ENCODE measurements around the gene PSMD11. TPM values are rescaled to one million over a fixed set of nuclear protein-coding genes. Genes with fewer than 3 reads are reported as not detected.

The PSMD11 gene
- total and polyA plus RNA-seq, 3 donors from 2014 or later: 53.2 to 99.0 (median 59.3) TPM

- Histone ChIP-seq H3K4me1 (peaks cover 30% of the 10 kb centered on the region), H3K9me3 (no peaks in the 10 kb centered on the region), H3K27me3 (no peaks in the 10 kb centered on the region), H3K36me3 (ENCODE audit: low read depth, missing control alignments) (no peaks in the 10 kb centered on the region), H3K27ac (peak overlapping the region in 1 of 2 donors; percentile 56), H3K4me3 (peak overlapping the region; percentile 59 to 61)
- WGBS, 2 donors: 37 to 49% methylated on average over 23 to 56 of the region's 59 CpGs
- TF ChIP-seq CTCF (IDR thresholded peaks at IDR 0.05) (no peak), POLR2A (IDR thresholded peaks at IDR 0.05) (no peak)
- DNase-seq: no peak
- intact Hi-C loops (cut with DNase I; ENCODE audit: low total_unique reads): no loop called here
Measured at GRCh38 chr17:32487473-32488176, 43.3 kb downstream of the PSMD11 start.

GRCh38 chr17:32488177-32488542 is 43.9 kb downstream of the PSMD11 start:
- H3K4me1 ChIP-seq: peaks cover 30% of the 10 kb centered on the region
- no peaks in the 10 kb centered on the region for H3K36me3 ChIP-seq (ENCODE audit: low read depth, missing control alignments)
- DNase-seq: no peak
- peak overlapping the region in 1 of 2 donors; percentile 61 for H3K4me3 ChIP-seq
- H3K9me3 ChIP-seq: no peaks in the 10 kb centered on the region
- WGBS, 2 donors: 61 to 85% methylated on average over 16 of the region's 16 CpGs
- no peak for TF ChIP-seq POLR2A (IDR thresholded peaks at IDR 0.05)
- no peak for TF ChIP-seq CTCF (IDR thresholded peaks at IDR 0.05)
- intact Hi-C loops (cut with DNase I; ENCODE audit: low total_unique reads): no loop called here
- H3K27me3 ChIP-seq: no peaks in the 10 kb centered on the region
- H3K27ac ChIP-seq: no peak overlapping the region

- no peak overlapping the region for H3K4me3 ChIP-seq
- no peaks in the 10 kb centered on the region for H3K27me3 ChIP-seq
- no peak for DNase-seq
- H3K4me1 ChIP-seq: peaks cover 25% of the 10 kb centered on the region
- H3K9me3 ChIP-seq: no peaks in the 10 kb centered on the region
- H3K27ac ChIP-seq: no peak overlapping the region
- no peaks in the 10 kb centered on the region for H3K36me3 ChIP-seq (ENCODE audit: low read depth, missing control alignments)
- intact Hi-C loops (cut with DNase I; ENCODE audit: low total_unique reads): no loop called here
- TF ChIP-seq POLR2A (IDR thresholded peaks at IDR 0.05): no peak
- TF ChIP-seq CTCF (IDR thresholded peaks at IDR 0.05): no peak
- WGBS, 2 donors: 75 to 78% methylated on average over 12 to 13 of the region's 13 CpGs
Measured at GRCh38 chr17:32488604-32489180, 44.4 kb downstream of the PSMD11 start.

- Histone ChIP-seq H3K27me3 (no peaks in the 10 kb centered on the region), H3K4me1 (peaks cover 16% of the 10 kb centered on the region), H3K4me3 (no peak overlapping the region), H3K27ac (no peak overlapping the region), H3K36me3 (ENCODE audit: low read depth, missing control alignments) (no peaks in the 10 kb centered on the region), H3K9me3 (no peaks in the 10 kb centered on the region)
- DNase-seq: no peak
- intact Hi-C loops (cut with DNase I; ENCODE audit: low total_unique reads): no loop called here
- WGBS, 2 donors: 86 to 87% methylated on average over 8 to 10 of the region's 10 CpGs
- TF ChIP-seq CTCF (IDR thresholded peaks at IDR 0.05) (no peak), POLR2A (IDR thresholded peaks at IDR 0.05) (no peak)
Measured at GRCh38 chr17:32489320-32490100, 45.2 kb downstream of the PSMD11 start.
